ENCODE measurements around the gene SMARCA5.
"Not testable (repeated sequence)": the region's sequence is repeated elsewhere in the genome, so short reads cannot be mapped to it uniquely, and the experiment has no call there.

Gene SMARCA5, protein sequence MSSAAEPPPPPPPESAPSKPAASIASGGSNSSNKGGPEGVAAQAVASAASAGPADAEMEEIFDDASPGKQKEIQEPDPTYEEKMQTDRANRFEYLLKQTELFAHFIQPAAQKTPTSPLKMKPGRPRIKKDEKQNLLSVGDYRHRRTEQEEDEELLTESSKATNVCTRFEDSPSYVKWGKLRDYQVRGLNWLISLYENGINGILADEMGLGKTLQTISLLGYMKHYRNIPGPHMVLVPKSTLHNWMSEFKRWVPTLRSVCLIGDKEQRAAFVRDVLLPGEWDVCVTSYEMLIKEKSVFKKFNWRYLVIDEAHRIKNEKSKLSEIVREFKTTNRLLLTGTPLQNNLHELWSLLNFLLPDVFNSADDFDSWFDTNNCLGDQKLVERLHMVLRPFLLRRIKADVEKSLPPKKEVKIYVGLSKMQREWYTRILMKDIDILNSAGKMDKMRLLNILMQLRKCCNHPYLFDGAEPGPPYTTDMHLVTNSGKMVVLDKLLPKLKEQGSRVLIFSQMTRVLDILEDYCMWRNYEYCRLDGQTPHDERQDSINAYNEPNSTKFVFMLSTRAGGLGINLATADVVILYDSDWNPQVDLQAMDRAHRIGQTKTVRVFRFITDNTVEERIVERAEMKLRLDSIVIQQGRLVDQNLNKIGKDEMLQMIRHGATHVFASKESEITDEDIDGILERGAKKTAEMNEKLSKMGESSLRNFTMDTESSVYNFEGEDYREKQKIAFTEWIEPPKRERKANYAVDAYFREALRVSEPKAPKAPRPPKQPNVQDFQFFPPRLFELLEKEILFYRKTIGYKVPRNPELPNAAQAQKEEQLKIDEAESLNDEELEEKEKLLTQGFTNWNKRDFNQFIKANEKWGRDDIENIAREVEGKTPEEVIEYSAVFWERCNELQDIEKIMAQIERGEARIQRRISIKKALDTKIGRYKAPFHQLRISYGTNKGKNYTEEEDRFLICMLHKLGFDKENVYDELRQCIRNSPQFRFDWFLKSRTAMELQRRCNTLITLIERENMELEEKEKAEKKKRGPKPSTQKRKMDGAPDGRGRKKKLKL

DNA sequence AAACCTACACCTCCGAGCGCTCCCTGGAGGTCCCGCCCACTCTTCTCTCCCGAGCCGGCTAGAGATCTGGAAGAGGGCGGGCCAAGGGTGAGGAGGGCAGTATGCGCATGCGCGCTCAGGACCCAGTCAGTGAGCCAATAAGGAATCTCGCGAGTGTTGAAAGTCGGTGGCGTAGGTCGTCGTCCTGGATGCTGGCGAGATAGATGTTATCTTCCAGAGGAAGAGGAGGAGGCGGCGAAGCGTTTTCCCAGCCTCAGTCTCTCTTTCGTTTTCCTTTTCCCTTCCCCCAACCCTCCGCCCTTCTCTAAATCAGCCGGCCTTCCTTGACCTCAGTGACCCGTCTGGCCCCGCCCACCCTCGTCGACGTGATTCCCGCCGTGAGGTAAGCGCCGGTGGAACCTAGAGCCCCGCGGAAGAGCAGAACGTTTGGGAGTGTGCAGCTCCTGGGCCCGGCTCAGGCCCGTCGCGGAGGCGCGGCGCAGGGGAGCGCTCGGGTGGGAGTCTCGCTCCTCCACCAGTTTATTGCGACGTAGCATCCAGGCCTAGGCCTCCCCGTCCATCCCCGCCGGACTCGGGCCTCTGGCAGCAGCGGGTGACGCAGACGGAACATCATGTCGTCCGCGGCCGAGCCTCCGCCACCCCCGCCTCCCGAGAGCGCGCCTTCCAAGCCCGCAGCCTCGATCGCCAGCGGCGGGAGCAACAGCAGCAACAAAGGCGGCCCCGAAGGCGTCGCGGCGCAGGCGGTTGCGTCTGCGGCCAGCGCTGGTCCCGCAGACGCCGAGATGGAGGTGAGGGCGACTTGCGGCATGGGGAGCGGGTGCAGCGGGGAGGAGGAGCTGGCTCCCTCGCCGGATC lies at the start of gene SMARCA5:
SMARCA5 (plus strand) TSS at position 389 of the 855 bp plus-strand sequence; CDS start at position 612, 223 bp downstream.
- DNase-seq (ENCODE audit: low read depth): peak; percentile 97

DNA sequence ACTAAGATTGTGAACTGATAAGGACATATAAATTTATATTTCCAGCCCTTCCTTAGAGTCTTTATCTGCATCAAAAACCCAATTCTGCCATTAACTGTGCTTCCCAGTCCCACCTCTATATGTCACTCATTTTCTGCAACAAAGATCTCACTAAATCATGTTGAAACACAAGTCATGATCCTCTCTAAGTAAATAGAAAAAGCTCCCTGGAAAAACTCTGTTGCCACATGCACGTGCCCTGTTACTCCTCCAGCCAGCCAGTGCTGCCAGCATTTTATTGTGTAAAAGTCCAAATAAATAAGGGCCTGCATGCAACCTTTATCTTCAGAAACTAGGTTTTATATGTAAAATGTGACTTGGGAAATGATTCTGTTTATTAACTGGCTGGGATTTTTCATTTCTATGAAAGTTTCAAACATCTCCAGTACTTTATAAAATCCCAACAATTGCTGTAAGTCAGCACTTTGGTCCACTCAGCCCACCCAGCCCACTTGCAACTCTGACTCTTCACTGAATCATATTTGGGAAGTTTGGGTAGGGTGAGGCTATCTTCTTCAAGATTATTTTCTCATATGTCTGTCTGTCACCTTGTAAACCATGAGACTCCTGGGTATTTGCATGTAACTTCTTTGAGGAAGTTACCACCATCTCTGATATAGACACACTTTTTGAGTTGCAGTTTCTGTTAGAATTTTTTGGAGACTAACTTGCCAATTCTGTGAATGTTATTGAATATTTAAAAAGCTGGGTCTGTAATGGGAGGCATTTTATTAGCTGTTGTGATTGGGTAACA lies 40.0 kb upstream of the SMARCA5 start:
- no peak for DNase-seq (ENCODE audit: low read depth)

DNA sequence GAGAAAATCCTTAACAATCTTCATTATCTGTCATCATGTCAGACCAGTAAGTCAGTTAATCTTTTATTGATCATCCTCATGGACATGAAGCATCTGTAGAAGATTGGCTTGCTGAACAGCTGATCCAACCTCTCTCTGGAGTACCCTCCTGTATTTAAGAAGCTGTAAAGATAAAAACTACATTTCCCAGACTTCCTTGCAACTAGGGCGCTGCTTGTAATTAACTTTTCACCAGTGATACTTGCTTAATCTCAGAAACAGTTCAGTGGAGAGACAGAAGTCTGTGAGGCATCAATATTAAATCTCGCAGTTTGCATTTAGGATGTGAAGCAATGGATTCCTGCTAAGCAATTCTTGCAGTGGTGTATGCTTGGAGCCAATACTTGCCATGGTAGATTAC lies 36.0 kb upstream of the SMARCA5 start:
- DNase-seq (ENCODE audit: low read depth): no peak

DNA sequence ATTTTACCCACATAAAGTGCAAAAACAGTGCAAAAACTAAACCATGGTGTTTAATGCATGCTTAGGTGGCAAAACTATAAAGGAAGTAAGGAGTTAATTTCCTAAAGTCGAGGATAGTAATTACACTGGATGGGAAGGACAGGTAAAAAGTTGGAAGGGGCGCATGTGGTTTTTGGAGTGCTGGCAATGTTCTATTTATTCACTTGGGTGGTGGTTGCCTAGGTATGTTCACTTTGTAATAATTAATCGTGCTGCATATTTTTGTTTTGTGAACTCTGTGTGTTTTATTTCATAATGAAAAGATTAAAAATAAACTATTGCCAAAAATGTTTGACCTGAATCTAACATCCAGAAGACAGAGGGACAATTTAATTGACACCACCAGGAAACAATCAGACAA lies 32.1 kb upstream of the SMARCA5 start:
- DNase-seq (ENCODE audit: low read depth): no peak

DNA sequence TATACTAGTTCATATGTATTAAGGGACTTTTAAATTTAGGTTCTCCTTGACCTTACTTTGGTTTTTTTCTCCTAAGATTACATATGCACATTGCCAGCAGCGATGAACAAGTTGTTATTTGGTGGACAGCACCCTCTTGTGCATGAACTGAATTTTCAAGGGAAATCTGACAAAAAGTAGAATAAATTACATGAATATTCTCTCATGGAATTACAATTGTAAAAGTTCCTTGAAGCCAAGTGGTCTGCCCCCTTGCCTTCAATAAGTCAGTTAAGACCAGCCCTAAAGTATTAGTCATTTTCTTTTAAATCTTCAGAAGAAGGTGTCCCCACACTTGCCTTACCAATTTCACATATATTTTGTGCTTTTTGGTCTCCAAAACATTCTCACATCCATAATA lies 30.7 kb upstream of the SMARCA5 start:
- peak; percentile 55 for DNase-seq (ENCODE audit: low read depth)

DNA sequence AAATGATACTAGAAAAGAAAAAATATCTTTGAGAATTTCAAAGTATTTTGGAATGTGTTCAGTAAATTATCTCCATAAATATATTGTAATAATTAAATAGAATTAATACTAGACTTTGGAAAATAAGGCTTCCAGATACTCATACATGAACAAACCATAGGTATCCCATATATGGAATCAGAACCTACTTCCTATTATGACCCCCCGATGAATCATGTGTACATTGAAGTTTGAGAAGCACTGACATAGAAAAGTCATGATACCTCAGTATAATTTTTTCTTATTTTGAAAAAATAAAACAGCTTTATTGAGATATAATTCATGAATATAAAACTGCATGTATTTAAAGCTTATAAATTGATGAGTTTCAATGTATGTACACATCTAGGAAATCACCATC lies 27.2 kb upstream of the SMARCA5 start:
- DNase-seq (ENCODE audit: low read depth): no peak

DNA sequence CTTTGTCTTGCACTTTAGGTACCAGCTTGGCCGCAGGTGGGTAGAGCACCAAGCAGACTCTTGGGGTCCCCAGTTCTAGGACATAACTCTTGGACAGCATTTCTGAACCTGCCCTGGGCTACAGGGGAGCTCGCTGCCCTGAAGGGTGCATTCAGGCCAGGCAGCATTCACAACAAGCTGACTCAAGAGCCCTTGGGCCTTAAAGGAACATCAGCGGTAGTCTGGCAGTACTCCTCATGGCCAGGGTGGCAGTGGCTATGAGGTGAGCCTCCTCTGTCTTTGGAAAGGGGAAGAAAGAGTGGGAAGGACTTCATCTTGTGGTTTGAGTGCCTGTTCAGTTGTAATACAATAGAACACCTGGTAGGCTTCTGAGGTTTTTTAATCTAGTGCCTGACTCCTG lies 24.8 kb upstream of the SMARCA5 start:
- DNase-seq (ENCODE audit: low read depth): no peak

DNA sequence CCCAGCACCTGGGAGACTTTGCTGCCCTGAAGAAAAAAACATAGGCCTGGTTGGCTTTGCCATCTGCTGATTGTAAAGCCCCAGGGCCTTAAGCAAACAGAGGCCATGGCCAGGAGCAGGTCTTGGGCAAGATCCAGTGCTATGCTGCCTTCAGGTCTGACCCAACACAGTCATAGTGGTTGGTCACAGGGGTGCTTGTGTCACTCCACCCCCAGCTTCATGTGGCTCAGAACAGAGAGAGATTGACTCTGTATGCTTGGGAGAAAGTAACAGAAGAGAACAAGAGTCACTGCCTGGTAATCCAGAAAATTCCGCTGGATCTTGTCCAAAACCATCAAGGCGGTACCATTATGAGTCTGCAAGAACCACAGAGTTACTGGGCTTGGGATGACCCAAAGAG lies 24.4 kb upstream of the SMARCA5 start:
- peak; percentile 24 for DNase-seq (ENCODE audit: low read depth)

DNA sequence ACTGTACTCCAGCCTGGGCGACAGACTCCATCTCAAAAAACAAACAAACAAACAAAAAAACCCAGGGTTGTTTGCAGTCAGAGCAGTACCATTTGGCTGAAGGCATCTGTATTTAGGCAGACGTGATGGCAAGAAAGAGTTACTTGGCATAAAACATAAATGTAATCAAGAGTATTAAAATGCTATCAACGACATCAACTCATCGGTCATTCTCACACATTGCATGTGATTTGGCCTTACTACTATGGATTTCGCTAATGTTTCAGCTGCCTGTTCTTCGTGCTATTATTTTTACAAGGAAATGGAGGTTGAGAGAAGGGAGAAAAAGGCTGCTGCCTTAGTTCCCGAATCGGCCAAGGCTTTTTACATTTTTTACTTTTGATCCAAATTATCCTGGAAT lies 15.5 kb upstream of the SMARCA5 start:
- DNase-seq (ENCODE audit: low read depth): no peak

DNA sequence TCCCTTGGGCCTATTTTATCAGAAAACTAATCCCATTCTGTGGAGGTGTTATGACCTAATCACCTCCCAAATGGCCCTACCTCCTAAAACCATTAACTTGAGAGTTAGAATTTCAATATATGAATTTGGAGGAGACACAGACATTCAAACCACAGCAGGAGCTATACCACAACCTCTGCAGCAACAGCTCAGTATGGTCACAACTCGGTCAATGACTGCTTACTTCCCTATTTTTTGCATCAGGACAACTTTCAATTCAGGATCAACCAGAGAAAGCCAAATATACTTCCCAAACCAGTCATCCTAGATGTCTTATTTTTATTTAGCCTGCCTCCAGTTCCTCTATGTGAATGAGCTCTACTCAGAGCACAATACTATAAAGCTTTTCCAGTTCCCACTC lies 11.3 kb upstream of the SMARCA5 start:
- no peak for DNase-seq (ENCODE audit: low read depth)

DNA sequence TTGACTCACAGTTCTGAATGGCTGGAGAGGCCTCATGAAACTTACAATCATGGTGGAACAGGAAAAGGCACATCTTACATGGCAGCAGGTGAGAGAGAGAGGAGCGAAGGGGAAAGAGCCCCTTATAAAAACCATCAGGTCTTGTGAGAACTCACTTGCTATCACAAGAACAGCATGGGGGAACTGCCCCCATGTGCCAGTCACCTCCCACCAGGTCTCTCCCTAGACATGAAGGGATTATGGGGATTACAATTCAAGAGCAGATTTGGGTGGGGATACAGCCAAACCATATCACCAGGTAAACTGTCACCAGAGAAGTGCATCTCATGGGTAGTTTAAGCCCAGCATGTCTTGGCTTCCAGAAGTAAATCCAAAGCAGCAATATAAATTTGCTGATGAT lies 7.5 kb upstream of the SMARCA5 start:
- DNase-seq (ENCODE audit: low read depth): no peak

DNA sequence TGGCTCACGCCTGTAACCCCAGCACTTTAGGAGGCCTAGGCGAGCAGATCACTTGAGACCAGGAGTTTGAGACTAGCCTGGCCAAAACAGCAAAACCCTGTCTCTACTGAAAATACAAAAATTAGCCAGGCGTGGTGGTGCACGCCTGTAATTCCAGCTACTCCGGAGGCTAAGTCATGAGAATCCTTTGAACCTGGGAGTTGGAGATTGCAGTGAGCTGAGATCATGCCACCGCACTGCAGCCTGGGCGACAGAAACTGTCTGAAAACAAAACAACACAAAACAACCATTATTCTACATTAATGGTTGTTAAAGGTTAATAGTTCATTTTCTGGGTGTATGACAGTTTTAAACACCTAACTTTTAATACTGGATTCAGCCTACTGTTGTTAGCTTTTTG lies 1.6 kb upstream of the SMARCA5 start:
- DNase-seq (ENCODE audit: low read depth): no peak

DNA sequence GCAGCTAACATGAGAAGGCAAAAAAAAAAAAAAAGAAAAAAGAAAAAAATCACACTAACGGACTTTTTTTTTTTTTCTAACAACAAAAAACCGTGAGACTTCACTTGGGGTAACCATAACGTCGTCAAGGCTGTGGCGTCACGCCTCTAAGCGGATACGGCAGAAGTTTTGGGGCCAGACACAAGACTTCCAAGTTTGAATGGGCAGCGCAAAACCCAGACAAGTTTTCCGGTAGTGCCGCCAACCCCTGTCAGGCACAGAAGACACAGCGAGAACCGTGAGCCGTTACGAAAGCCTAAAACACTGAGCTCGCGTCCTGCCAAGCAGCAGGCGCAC lies 556 bp upstream of the SMARCA5 start:
- no peak for DNase-seq (ENCODE audit: low read depth)

DNA sequence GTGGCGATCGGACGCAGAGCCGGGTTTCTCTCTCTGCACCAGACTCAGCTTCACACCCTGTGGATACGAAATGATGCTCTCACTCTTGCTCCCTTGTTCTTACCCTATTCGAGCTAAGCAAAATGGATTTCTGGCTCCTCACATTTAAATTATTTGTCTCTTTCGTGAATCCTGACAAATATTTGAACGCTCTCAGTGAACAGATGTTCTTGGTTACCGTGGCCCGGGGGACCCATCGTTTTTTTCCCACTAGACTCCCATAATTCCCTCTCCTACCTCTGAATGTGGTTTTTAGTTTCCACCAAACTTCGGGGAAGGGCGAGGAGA lies 630 bp downstream of the SMARCA5 start:
- no peak for DNase-seq (ENCODE audit: low read depth)

DNA sequence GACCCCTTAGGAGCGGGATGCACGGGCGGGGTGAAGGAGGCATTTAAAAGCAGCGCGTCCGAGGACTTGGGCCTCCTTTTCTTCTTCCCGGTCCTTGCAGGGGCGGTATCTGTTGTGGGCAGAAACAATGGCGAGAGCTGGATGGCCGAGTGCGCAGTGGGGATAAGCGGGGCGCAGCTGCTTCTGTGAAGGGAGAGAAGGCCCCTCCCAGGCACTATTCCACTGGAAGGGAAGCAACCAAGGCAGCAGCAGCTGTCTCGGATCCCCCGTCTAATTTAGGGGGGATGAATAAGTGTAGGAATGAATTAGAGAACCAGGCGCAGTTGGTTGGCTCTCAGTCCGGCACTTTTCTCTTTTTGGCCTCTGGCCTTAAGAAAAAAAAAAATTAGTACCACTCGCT lies 995 bp downstream of the SMARCA5 start:
- DNase-seq (ENCODE audit: low read depth): peak; percentile 52

DNA sequence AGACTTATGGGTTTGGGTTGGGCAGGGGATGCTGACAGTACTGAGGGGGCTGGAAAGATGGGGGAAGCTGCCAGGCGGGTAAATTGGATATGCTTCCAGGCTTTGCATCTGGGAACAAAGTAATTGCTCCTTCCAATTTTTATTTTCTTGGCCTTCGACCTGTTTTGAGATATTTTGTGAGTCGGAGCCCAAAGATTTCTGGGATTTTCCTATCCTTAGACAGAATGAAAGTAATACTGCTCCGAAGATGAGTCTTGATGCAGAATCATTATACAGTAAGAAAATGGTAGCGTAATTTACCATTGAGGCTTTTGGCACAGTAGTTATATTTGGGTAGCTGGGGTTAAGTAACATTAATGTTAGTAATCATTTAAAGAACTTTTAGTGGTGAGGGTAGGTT lies 1.4 kb downstream of the SMARCA5 start:
- DNase-seq (ENCODE audit: low read depth): no peak

DNA sequence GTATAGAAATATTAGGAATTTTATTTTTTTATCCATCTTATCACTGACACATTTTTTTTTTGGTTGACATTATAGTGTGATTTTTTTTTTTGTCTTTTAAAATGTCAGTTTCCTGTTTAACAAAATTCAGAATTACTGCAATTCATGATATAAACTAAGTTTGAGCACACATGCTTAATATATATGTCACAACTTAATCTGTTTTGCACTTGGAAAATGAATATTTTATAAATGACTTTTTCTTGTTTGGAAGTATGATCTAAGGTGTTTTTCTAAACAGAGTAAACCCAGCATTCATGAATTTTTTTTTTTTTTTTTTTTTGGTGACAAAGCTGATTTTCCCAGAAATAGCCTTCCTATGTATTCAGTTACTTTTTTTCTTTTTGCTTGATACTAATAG lies 2.4 kb downstream of the SMARCA5 start:
- no peak for DNase-seq (ENCODE audit: low read depth)

DNA sequence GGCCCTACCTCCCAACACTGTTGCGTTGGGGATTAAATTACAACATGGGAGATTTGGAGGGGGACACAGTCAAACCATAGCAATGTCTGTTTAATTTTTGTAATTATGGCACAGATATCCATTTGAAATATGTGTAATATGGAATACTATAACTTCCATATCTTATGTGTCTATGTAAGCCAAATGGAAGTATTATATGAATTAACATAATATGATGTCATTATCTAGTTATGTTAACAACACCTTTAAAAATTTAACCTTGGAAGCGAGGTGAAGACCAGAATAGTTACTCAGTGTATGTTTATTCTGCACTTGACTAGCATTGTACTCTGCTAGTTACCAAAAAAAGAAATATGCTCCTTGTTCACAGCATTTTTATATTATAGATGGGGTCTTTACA lies 4.3 kb downstream of the SMARCA5 start:
- no peak for DNase-seq (ENCODE audit: low read depth)

DNA sequence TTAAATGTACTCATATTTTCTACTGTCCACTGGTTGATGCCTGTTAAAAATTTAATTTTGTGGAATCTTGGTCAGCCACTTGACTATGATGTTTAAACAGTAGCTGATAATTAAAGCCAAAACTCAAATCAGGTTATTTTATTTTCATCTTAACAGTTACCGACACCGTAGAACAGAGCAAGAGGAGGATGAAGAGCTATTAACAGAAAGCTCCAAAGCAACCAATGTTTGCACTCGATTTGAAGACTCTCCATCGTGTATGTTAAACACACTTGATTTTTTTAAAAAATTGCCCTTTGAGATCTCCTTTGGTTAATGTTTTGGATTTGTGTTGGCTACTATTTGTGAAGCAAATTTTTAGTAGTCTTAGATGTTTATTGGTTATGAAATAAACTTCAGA lies 10.7 kb downstream of the SMARCA5 start:
- DNase-seq (ENCODE audit: low read depth): no peak

DNA sequence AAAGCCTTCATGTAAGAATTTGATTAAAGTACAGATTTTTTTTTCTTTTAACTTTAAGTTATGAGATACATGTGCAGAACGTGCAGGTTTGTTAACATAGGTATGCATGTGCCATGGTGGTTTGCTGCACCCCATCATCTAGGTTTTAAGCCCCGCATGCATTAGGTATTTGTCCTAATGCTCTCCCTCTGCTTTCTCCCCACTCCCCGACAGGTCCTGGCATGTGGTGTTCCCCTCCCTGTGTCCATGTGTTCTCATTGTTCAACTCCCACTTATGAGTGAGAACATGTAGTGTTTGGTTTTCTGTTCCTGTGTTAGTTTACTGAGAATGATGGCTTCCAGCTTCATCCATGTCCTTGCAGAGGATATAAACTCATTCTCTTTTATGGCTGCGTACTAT lies 14.5 kb downstream of the SMARCA5 start:
- DNase-seq (ENCODE audit: low read depth): not testable (repeated sequence)

DNA sequence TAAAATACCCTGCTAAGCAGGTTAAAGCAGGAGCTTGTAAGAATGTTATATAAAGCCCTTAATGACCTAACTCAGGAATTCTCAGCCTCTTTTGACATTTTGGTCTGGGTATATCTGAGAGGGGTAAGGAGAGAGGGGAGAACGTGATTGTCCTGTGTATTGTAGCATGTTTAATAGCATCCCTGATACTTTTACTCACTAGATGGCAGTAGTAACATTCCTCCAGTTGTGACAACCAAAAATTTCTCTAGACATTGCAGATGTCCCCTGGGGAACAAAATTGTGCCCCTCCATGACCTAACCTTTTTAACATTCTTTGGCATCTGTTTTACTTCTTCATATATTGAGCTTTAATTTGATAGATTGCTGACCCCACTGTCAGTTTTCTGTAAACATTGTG lies 17.9 kb downstream of the SMARCA5 start:
- DNase-seq (ENCODE audit: low read depth): no peak
